HG02642 (cell line): Measurements from ENCODE around the gene GRHPR.
"Not testable (repeated sequence)": the region's sequence is repeated elsewhere in the genome, so short reads cannot be mapped to it uniquely, and the experiment has no call there.

Experiments used
- ATAC-seq: cut with Tn5 transposase; IDR thresholded peaks from one replicate; pipeline ENCODE4 v1.9.1; 2021; ENCODE audit warnings: mild to moderate bottlenecking; ENCODE audit not compliant: unreplicated experiment, poor library complexity

Gene GRHPR

GRCh38 chr9:37443566-37443965 is 21.1 kb downstream of the GRHPR start:
- no peak for ATAC-seq

GRCh38 chr9:37444890-37445289 is 22.4 kb downstream of the GRHPR start:
- ATAC-seq: no peak

- no peak for ATAC-seq
Observed at GRCh38 chr9:37445832-37446231, 23.3 kb downstream of the GRHPR start.

- ATAC-seq: no peak
Observed at GRCh38 chr9:37446401-37446800, 23.9 kb downstream of the GRHPR start.

GRCh38 chr9:37447111-37447510 is 24.6 kb downstream of the GRHPR start:
- ATAC-seq: no peak

GRCh38 chr9:37449862-37450632 is 27.6 kb downstream of the GRHPR start:
- ATAC-seq: no peak

GRCh38 chr9:37451628-37452027 is 29.1 kb downstream of the GRHPR start:
- no peak for ATAC-seq

GRCh38 chr9:37452611-37453010 is 30.1 kb downstream of the GRHPR start:
- no peak for ATAC-seq

GRCh38 chr9:37453827-37454226 is 31.3 kb downstream of the GRHPR start:
- ATAC-seq: no peak

GRCh38 chr9:37454238-37454637 is 31.7 kb downstream of the GRHPR start:
- ATAC-seq: no peak

GRCh38 chr9:37455884-37456647 is 33.6 kb downstream of the GRHPR start:
- no peak for ATAC-seq

- no peak for ATAC-seq
Observed at GRCh38 chr9:37456817-37457216, 34.3 kb downstream of the GRHPR start.

- ATAC-seq: no peak
Observed at GRCh38 chr9:37464006-37464405, 41.5 kb downstream of the GRHPR start.

GRCh38 chr9:37464426-37465248 is 42.1 kb downstream of the GRHPR start:
- peak; percentile 47 for ATAC-seq

- peak; percentile 82 for ATAC-seq
Observed at GRCh38 chr9:37465249-37466036, 42.9 kb downstream of the GRHPR start, which contains the start of gene ZBTB5. Gene ZBTB5, minus strand, starts transcription at chr9:37465450. Its CDS starts 22,899 bp downstream, at chr9:37442551.

- peak; percentile 7 for ATAC-seq
Observed at GRCh38 chr9:37466037-37466709, 43.7 kb downstream of the GRHPR start.

- not testable (repeated sequence) for ATAC-seq
Observed at GRCh38 chr9:37467530-37467929, 45.0 kb downstream of the GRHPR start.

- no peak for ATAC-seq
Observed at GRCh38 chr9:37468620-37469019, 46.1 kb downstream of the GRHPR start.

- ATAC-seq: no peak
Observed at GRCh38 chr9:37471942-37472684, 49.6 kb downstream of the GRHPR start.
